GM12878 (cell line): ENCODE measurements around the gene COPS7A.

Experiments used
- ETV6 ChIP-seq, 2 experiments: fragments of 450-650 bp in 1 of 2; IDR thresholded peaks in 1 of 2; conservative IDR thresholded peaks in 1 of 2; 2 replicates each; pipeline ENCODE4 v1.6.1; 2014; ENCODE audit warnings: antibody characterized with exemption in 1 of 2, borderline replicate concordance in 1 of 2, low read depth in 1 of 2, mild to moderate bottlenecking in 1 of 2, moderate library complexity in 1 of 2
- GATAD2B ChIP-seq: fragments of 450-650 bp; conservative IDR thresholded peaks from 2 replicates; pipeline ENCODE4 v1.6.1; 2017; ENCODE audit warnings: low read depth, mild to moderate bottlenecking, moderate library complexity
- KDM1A ChIP-seq: fragments of 200-600 bp; sonication (generic); IDR thresholded peaks from 2 replicates; pipeline ENCODE4 v1.6.1; 2016; ENCODE audit warnings: borderline replicate concordance
- MYC ChIP-seq: IDR thresholded peaks from 2 replicates; pipeline ENCODE4 v1.6.1; 2011; ENCODE audit warnings: mild to moderate bottlenecking, low read length, moderate library complexity, inconsistent platforms; ENCODE audit not compliant: insufficient read depth, insufficient replicate concordance, insufficient read length, severe bottlenecking
- RAD21 ChIP-seq: IDR thresholded peaks from 2 replicates; pipeline ENCODE4 v1.6.1; 2011; ENCODE audit warnings: mild to moderate bottlenecking, low read depth, low read length, moderate library complexity; ENCODE audit not compliant: insufficient read depth
- YY1 ChIP-seq: IDR thresholded peaks from 2 replicates; pipeline ENCODE4 v1.6.1; 2011; ENCODE audit warnings: low read depth, mild to moderate bottlenecking, low read length
- TF ChIP-seq, protein P1 (sequence below), 3 experiments: IDR thresholded peaks in 2 of 3; conservative IDR thresholded peaks in 1 of 3; 2 replicates each; pipeline ENCODE4 v1.5.1; 2011; ENCODE audit warnings: low read depth in 3 of 3, low read length in 3 of 3, mild to moderate bottlenecking in 3 of 3, control low read depth in 2 of 3, moderate library complexity in 2 of 3, inconsistent platforms in 1 of 3, mixed read lengths in 1 of 3; ENCODE audit not compliant: control insufficient read depth in 2 of 3, insufficient read depth in 1 of 3; ENCODE audit errors: extremely low read depth in 1 of 3

DNA sequence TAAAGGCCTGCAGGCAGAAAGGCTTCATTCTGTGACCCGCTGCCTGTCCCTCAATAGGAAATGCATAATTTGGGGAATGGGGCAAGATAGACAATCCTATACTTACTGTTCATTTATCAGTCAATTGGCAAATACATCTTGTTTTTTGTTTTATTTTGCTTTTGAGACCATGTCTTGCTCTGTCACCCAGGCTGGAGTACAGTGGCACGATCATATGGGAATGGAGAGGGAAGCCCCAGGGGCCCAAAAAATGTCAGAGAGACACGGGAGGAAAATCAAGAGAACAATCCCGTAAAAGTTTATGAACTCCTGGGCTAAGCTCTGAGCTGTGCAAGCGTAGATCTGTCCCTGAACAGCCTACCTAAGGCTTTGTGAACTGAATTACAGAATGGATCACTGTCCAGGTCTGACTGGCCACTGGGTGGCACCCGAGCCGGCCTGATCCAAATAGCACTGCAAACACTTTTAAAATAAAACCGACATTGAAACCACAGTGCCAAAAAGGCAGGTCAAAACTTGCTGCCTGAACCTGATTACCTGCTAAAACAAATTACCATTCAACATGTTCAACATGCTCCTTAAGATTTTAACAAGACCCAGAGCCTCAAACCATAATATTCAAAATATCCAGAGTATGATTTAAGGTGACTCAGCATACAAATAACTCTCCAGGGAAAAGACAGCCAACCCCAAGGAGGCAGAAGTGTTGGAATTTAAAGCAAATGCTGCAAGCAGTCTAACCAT lies 11.8 kb downstream of the COPS7A start:
- TF ChIP-seq, protein P1, sequence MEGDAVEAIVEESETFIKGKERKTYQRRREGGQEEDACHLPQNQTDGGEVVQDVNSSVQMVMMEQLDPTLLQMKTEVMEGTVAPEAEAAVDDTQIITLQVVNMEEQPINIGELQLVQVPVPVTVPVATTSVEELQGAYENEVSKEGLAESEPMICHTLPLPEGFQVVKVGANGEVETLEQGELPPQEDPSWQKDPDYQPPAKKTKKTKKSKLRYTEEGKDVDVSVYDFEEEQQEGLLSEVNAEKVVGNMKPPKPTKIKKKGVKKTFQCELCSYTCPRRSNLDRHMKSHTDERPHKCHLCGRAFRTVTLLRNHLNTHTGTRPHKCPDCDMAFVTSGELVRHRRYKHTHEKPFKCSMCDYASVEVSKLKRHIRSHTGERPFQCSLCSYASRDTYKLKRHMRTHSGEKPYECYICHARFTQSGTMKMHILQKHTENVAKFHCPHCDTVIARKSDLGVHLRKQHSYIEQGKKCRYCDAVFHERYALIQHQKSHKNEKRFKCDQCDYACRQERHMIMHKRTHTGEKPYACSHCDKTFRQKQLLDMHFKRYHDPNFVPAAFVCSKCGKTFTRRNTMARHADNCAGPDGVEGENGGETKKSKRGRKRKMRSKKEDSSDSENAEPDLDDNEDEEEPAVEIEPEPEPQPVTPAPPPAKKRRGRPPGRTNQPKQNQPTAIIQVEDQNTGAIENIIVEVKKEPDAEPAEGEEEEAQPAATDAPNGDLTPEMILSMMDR (IDR thresholded peaks at IDR 0.05 in 2 of 3, conservative IDR thresholded peaks at IDR 0.05 in 1 of 3; ENCODE audit: control insufficient read depth in 2 of 3, extremely low read depth in 1 of 3, insufficient read depth in 1 of 3, low read depth in 3 of 3, low read length in 3 of 3) = peak; percentile 59 to 64 (median 61)
- no peak for TF ChIP-seq ETV6 (conservative IDR thresholded peaks at IDR 0.05 in 1 of 2, IDR thresholded peaks at IDR 0.05 in 1 of 2; ENCODE audit: borderline replicate concordance in 1 of 2, low read depth in 1 of 2)
- no peak for TF ChIP-seq KDM1A
- TF ChIP-seq RAD21 = peak; percentile 67
- no peak for TF ChIP-seq GATAD2B
- no peak for TF ChIP-seq YY1
- no peak for TF ChIP-seq MYC
